GM19238 (cell line): ENCODE results near the gene GLMP.

Experiments used
- DNase-seq: peaks from one replicate; pipeline ENCODE4 v3.0.0; 2011; ENCODE audit warnings: low spot score; ENCODE audit not compliant: insufficient read length

The GLMP gene

GRCh38 chr1:156251527-156251926 lies 44.0 kb downstream of the GLMP start:
- DNase-seq: no peak

- no peak for DNase-seq
Measured at GRCh38 chr1:156249593-156249992, 45.9 kb downstream of the GLMP start.

- DNase-seq: no peak
Measured at GRCh38 chr1:156248323-156248683, 47.2 kb downstream of the GLMP start.

- DNase-seq: no peak
Measured at GRCh38 chr1:156247460-156248322, 47.8 kb downstream of the GLMP start, which contains the start of gene PAQR6. PAQR6 (minus strand) TSS chr1:156248056; CDS start chr1:156246731, 1,325 bp downstream.

GRCh38 chr1:156246781-156247459 lies 48.6 kb downstream of the GLMP start:
- no peak for DNase-seq

GRCh38 chr1:156246241-156246780 lies 49.2 kb downstream of the GLMP start:
- no peak for DNase-seq

- DNase-seq: peak; percentile 60
Measured at GRCh38 chr1:156245451-156246232, 49.8 kb downstream of the GLMP start.

GRCh38 chr1:156244712-156245111 lies 50.8 kb downstream of the GLMP start:
- DNase-seq: no peak

- no peak for DNase-seq
Measured at GRCh38 chr1:156244126-156244525, 51.4 kb downstream of the GLMP start.

- no peak for DNase-seq
Measured at GRCh38 chr1:156242738-156243137, 52.7 kb downstream of the GLMP start.
